Esophagus squamous epithelium (tissue), 5 donors: ENCODE measurements around the gene KIRREL2. TPM values are rescaled to one million over a fixed set of nuclear protein-coding genes. Genes with fewer than 3 reads are reported as not detected.

ENCODE experiments used
- DNase-seq: peaks from one replicate; lab custom pipeline; 2025; lab: John Stamatoyannopoulos, UW
- H3K27ac ChIP-seq, 4 donors: fragments of 200-600 bp; sonication (generic); one replicate each; pipeline ENCODE4 v1.5.1; 2016 to 2019; ENCODE audit warnings: mild to moderate bottlenecking in 1 of 4
- H3K27me3 ChIP-seq, 4 donors: fragments of 200-600 bp; sonication (generic); 1 replicate in 3 of 4; 2 replicates in 1 of 4; pipeline versions ENCODE4 v1.5.1 to v1.6.0; 2017 to 2021; ENCODE audit warnings: antibody characterized with exemption in 1 of 4
- H3K36me3 ChIP-seq, 3 donors: fragments of 200-600 bp; sonication (generic); one replicate each; pipeline ENCODE4 v1.5.1; 2016 to 2019
- H3K4me1 ChIP-seq, 3 donors: fragments of 200-600 bp; sonication (generic); one replicate each; pipeline ENCODE4 v1.5.1; 2017 to 2019
- H3K4me3 ChIP-seq, 4 donors: fragments of 200-600 bp; sonication (generic); 1 replicate in 3 of 4; 2 replicates in 1 of 4; pipeline ENCODE4 v1.5.1; 2016 to 2019; ENCODE audit warnings: mild to moderate bottlenecking in 2 of 4, moderate library complexity in 1 of 4
- H3K9me3 ChIP-seq, 3 donors: fragments of 200-600 bp; sonication (generic); one replicate each; pipeline ENCODE4 v1.5.1; 2016 to 2019
- CTCF ChIP-seq, 6 experiments: fragments of 450-650 bp in 4 of 6; fragments of 200-600 bp in 2 of 6; sonication (generic) in 2 of 6; IDR thresholded peaks; one replicate each; pipeline ENCODE4 v1.5.1; 2016 to 2019; ENCODE audit warnings: antibody characterized with exemption in 6 of 6, mild to moderate bottlenecking in 4 of 6, moderate library complexity in 4 of 6
- POLR2A ChIP-seq, 4 donors: fragments of 450-650 bp; IDR thresholded peaks; one replicate each; pipeline ENCODE4 v1.6.1; 2017; ENCODE audit warnings: antibody characterized with exemption in 4 of 4, mild to moderate bottlenecking in 4 of 4, moderate library complexity in 3 of 4
- WGBS, 2 donors: methylation state at CpG; one replicate each; pipeline ENCODE4 v1.1.5; 2018; 5-methylcytosine and 5-hydroxymethylcytosine counted together
- intact Hi-C: fragments of 100-400 bp; cut with DNase I; formaldehyde crosslinking; loops from one replicate; pipeline ENCODE4 v1.15.0; 2022
- total RNA-seq, 4 donors: library from RNA; depleted of rRNA; stranded (reverse); fragments of >200 nt; gene quantifications; one replicate each; pipeline ENCODE4 v1.1.0, GENCODE V29; 2016
- donor health status: DM: yes; HTN: yes; CAD: no.

Gene KIRREL2
- under 1 TPM in 1 of 4 donors, not detected in 3; 0.57 TPM for total RNA-seq

- DNase-seq: no peak
- Histone ChIP-seq H3K4me1 (peaks cover 14 to 23% (median 14%) of the 10 kb centered on the region in 3 donors), H3K36me3 (no peaks in the 10 kb centered on the region), H3K27me3 (peaks cover 6 to 99% (median 21%) of the 10 kb centered on the region in 4 donors), H3K4me3 (peak within 1 kb of the TSS; percentile 32 to 68 (median 48)), H3K27ac (no peak within 1 kb of the TSS), H3K9me3 (no peaks in the 10 kb centered on the region)
- no peak for TF ChIP-seq CTCF (IDR thresholded peaks at IDR 0.05)
- TF ChIP-seq POLR2A (IDR thresholded peaks at IDR 0.05): no peak
- intact Hi-C loops: no loop called here
- WGBS, 2 donors: 0 to 1% methylated on average over 4 to 13 of the region's 42 CpGs
These were observed at the start of gene KIRREL2 for GRCh38 chr19:35856546-35857149. Gene KIRREL2, plus strand, starts transcription at chr19:35856911. Its CDS starts 209 bp downstream, at chr19:35857120.

DNA sequence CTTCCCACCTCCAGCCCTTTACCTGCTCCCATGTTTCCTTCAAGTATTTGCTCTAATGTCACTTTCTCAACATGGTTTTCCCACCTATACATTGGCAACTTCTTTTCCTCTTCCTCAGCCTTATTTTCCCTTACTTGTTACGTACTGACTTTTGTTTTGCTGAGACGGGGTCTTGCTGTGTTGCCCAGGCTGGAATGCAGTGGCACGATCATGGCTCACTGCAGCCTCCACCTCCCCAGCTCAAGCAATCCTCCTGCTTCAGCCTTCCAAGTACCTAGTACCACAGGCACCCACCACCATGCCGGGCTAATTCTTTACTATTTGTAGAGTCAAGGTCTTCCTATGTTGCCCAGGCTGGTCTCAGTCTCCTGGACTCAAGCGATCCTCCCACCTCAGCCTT lies 49.1 kb upstream of the KIRREL2 start:
- Histone ChIP-seq H3K9me3 (no peaks in the 10 kb centered on the region), H3K27ac (no peak overlapping the region), H3K4me1 (no peaks in the 10 kb centered on the region), H3K36me3 (no peaks in the 10 kb centered on the region), H3K27me3 (peaks cover 0 to 42% (median 0%) of the 10 kb centered on the region in 4 donors), H3K4me3 (no peak overlapping the region)
- 88 to 94% methylated on average over 5 of the region's 5 CpGs for WGBS, 2 donors
- intact Hi-C loops: no loop called here
- no peak for DNase-seq
- TF ChIP-seq CTCF (IDR thresholded peaks at IDR 0.05): no peak

DNA sequence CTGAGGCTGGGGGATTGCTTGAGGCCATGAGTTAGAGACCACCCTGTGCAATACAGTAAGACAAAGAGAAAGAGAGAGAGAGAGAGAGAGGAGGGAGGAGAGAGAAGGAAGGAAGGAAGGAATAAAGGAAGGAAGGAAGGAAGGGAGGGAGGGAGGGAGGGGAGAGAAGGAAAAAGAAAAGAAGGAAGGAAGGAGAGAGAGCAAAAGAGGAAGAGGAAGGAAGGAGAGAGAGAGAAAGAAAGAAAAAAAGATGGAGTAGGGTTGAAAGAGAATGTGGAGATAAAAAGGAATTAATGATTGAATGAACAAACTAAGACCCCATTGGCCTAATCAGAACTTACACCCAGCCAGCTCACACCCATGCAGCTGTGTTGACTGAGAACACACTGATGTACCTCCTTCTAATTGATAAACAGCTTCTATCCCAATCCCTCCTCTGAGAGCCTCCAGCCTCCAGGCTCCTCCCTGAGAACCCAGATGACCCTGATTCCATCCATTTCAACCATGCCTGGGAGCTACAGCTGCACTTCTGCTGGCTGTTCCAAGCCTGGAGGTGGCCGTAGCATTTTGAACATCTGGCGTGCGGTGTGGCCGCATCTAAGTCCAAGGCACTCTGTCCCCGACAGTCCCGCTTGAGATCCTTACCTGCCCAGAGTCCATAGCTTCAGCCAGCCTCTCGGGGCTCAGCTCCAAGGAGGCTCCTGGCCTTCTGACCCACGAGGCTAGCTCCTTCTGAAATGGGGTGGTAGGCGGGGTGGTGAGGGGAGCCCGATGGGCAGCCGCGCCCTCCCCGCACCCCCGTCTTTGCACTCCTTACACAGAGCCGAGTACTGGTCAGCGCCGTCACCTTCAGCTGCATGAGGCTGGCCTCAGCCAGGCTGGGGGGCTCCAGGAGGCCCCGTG lies 45.1 kb upstream of the KIRREL2 start:
- Histone ChIP-seq H3K27ac (no peak overlapping the region), H3K4me3 (no peak overlapping the region), H3K4me1 (no peaks in the 10 kb centered on the region), H3K36me3 (no peaks in the 10 kb centered on the region), H3K9me3 (no peaks in the 10 kb centered on the region), H3K27me3 (peaks cover 0 to 59% (median 0%) of the 10 kb centered on the region in 4 donors)
- WGBS, 2 donors: 33 to 70% methylated on average over 1 to 6 of the region's 18 CpGs
- DNase-seq: no peak
- TF ChIP-seq POLR2A (IDR thresholded peaks at IDR 0.05): no peak
- TF ChIP-seq CTCF (IDR thresholded peaks at IDR 0.05): no peak
- intact Hi-C loops: no loop called here

GRCh38 chr19:35812220-35813042 lies 44.3 kb upstream of the KIRREL2 start, which contains the start of gene PRODH2:
Gene PRODH2, minus strand, starts transcription at chr19:35812845. Its CDS starts 40 bp downstream, at chr19:35812805.
- Histone ChIP-seq H3K9me3 (no peaks in the 10 kb centered on the region), H3K4me1 (no peaks in the 10 kb centered on the region), H3K4me3 (no peak within 1 kb of the TSS), H3K36me3 (no peaks in the 10 kb centered on the region), H3K27me3 (peaks cover 0 to 59% (median 0%) of the 10 kb centered on the region in 4 donors), H3K27ac (no peak within 1 kb of the TSS)
- WGBS, 2 donors: 40 to 70% methylated on average over 1 to 5 of the region's 26 CpGs
- DNase-seq: no peak
- intact Hi-C loops: no loop called here
- no peak for TF ChIP-seq POLR2A (IDR thresholded peaks at IDR 0.05)
- TF ChIP-seq CTCF (IDR thresholded peaks at IDR 0.05): no peak
